Measurements from ENCODE around the gene ASMTL. TPM values are rescaled to one million over a fixed set of nuclear protein-coding genes. Genes with fewer than 3 reads are reported as not detected.

ASMTL gene
- total RNA-seq, 1 experiment from 2014 or later = 3.1 TPM

GRCh38 chrX:1400049-1400448 is 52.7 kb downstream of the ASMTL start:
- in situ Hi-C loops (cut with HindIII; ENCODE audit: low pct_unique_long_range_greater_than_20kb, low sequenced_read_pairs) = no loop called here

GRCh38 chrX:1398431-1399340 is 54.0 kb downstream of the ASMTL start:
- in situ Hi-C loops (cut with HindIII; ENCODE audit: low pct_unique_long_range_greater_than_20kb, low sequenced_read_pairs) = no loop called here
- DNase-seq (ENCODE audit: low read depth, low spot score) = no peak

More at GRCh38 chrX:1400049-1400448, 52.7 kb downstream of the ASMTL start:
- no peak for DNase-seq (ENCODE audit: low read depth, low spot score)

GRCh38 chrX:1397441-1398270 is 55.1 kb downstream of the ASMTL start:
- in situ Hi-C loops (cut with HindIII; ENCODE audit: low pct_unique_long_range_greater_than_20kb, low sequenced_read_pairs) = no loop called here
- DNase-seq (ENCODE audit: low read depth, low spot score) = no peak

DNA sequence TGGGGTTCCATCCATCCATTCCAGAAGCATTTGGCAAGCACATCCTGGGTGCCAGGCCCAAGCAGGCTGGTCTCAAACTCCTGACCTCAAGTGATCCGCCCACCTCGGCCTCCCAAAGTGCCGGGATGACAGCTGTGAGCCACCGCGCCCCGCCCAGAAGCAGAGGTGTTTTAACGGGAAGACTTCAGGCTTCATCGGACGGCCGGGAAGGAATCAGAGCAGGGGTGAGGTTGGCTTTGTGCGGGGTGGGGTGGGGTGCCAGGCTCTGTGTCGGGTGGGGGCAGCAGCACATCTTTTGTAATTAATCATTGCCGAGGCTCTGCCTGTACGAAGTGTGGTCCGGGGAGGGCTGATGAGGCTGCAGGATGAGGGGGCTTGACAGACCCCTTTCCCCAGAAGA is 55.7 kb downstream of the ASMTL start:
- DNase-seq (ENCODE audit: low read depth, low spot score) = no peak
- in situ Hi-C loops (cut with HindIII; ENCODE audit: low pct_unique_long_range_greater_than_20kb, low sequenced_read_pairs) = no loop called here

DNA sequence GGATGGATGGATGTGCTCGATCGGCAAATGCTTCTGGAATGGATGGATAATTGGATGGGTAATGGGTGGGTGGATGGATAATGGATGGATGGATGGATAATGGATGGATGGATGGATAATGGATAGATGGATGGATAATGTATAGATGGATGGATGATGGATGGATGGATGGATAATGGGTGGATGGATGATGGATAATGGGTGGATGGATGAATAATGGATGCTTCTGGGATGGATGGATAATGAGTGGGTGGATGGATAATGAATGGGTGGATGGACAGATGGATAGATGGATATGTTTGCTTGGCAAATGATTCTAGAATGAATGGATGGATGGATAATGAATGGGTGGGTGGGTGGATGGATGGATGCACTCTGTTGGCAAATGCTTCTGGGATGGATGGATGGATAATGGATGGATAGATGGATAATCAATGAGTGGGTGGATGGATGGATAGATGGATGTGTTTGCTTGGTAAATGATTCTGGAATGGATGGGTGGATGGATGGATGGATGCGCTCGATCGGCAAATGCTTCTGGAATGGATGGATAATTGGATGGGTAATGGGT is 57.0 kb downstream of the ASMTL start:
- in situ Hi-C loops (cut with HindIII; ENCODE audit: low pct_unique_long_range_greater_than_20kb, low sequenced_read_pairs) = no loop called here
- DNase-seq (ENCODE audit: low read depth, low spot score) = no peak

DNA sequence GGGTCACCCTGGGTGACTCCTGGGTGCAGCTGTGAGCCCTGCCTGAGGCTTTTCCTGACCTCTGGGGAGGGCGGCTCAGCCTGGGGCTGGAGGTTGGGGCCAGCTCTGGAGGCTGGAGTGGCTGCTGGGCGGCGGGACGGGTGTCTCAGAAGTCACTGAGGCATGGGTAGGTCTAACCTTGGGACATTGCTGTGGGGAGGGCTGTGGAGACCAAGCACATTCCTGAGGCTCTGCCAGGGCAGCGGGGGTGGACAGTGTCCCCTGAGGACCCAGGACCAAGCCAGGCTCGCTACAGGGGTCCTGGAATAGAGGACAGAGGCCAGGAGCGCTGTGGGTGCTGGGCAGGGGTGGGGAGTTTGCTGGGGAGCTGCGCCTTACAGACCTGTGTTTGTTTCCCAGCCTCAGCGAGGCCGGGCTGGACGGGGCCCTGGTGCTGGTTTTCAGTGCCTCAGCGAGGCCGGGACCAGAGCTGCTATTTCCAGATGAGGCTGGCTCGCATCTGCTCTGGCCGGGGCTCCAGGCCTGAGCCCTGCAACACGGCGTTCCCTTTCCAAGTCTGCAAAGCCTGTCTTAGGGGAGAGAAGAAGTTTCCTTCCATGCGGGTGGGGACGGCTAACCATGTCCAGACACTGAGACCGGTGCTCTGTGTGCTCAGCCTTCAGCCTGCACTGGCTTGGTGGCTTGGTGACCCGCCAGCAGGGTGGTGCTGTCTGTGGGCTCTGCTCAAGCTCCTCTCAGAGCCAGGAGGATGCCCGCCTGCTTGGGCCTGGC is 57.8 kb downstream of the ASMTL start:
- in situ Hi-C loops (cut with HindIII; ENCODE audit: low pct_unique_long_range_greater_than_20kb, low sequenced_read_pairs) = no loop called here
- no peak for DNase-seq (ENCODE audit: low read depth, low spot score)

DNA sequence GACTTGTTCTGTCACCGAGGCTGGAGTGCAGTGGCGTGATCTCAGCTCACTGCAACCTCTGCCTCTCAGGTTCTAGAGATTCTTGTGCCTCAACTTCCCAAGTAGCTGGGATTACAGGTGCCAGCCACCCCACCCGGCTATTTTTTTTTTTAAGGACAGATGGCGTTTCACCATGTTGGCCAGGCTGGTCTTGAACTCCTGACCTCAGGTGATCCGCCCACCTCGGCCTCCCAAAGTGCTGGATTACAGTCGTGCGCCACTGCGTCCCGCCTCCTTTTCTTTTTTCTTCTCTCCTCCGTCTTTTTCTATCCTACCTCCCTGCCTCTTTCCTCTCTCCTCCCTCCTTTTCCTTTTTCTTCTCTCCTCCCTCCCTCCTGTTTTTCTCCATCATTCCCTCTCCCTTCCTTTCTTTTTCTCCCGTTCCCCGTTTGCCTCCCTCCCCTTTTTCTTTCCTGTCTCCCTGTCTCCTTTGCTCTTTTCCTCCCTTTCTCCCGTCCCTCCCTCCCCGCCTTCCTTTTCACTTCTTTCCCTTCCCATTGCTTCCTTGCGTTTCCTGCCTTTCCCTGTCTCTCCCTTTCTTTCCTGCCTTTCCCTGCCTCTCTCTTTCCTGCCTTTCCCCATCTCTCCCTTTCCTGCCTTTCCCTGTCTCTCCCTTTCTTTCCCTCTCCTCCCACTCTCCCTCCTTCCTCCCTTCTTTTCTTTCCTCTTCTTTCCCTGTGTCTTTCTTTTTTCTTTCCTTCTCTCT is 58.7 kb downstream of the ASMTL start:
- in situ Hi-C loops (cut with HindIII; ENCODE audit: low pct_unique_long_range_greater_than_20kb, low sequenced_read_pairs) = no loop called here
- no peak for DNase-seq (ENCODE audit: low read depth, low spot score)

GRCh38 chrX:1392376-1393068 is 60.2 kb downstream of the ASMTL start:
- peak; percentile 59 for DNase-seq (ENCODE audit: low read depth, low spot score)
- in situ Hi-C loops (cut with HindIII; ENCODE audit: low pct_unique_long_range_greater_than_20kb, low sequenced_read_pairs) = no loop called here

- DNase-seq (ENCODE audit: low read depth, low spot score) = peak; percentile 92
- in situ Hi-C loops (cut with HindIII; ENCODE audit: low pct_unique_long_range_greater_than_20kb, low sequenced_read_pairs) = no loop called here
These were observed 60.9 kb downstream of the ASMTL start, which contains the start of gene SLC25A6 for GRCh38 chrX:1391707-1392375. SLC25A6 (minus strand) TSS chrX:1392113; CDS start chrX:1392009, 104 bp downstream.

DNA sequence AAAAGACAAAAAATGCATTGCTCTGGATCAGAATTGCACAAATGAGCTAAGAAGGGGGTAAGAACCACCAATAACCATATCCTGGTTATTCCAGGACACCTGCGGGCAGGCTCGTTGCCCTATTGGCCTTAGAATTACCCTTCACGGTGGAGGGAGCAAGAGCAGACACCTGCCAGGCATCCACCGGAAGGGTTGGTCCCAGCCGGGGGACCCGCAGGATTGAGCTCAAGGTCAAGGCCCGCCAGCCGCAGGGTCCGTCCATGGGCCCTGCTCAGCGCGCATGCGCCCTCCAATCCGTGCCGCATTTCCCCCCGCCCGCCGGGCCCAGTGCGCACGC is 61.4 kb downstream of the ASMTL start:
- in situ Hi-C loops (cut with HindIII; ENCODE audit: low pct_unique_long_range_greater_than_20kb, low sequenced_read_pairs) = no loop called here
- DNase-seq (ENCODE audit: low read depth, low spot score) = peak; percentile 76

DNA sequence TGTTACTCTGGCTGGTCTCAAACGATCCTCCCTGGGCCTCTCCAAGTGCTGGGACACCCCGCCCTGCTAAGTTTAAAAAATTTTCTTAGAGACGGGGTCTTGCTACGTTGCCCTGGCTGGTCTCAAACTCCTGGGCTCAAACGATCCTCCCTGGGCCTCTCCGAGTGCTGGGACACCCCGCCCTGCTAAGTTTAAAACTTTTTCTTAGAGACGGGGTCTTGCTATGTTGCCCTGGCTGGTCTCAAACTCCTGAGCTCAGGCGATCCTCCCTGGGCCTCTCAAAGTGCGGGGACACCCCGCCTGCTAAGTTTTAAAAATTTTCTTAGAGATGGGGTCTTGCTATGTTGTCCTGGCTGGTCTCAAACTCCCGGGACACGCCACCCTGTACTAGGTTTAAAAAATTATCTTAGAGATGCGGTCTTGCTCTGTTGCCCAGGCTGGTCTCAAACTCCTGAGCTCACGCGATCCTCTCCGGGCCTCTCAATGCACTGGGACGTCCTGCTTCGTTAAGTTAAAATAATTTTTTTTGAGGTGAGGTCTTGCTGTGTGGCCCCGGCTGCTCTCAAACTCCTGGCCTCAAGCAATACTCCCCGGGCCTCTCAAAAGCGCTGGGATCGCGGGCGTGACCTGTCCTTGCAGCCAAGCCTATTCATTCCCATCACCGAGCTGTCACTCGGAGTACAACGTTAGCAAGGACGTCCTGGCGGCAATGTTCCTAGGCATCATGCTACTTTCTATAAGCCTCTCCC is 61.9 kb downstream of the ASMTL start:
- no peak for DNase-seq (ENCODE audit: low read depth, low spot score)
- in situ Hi-C loops (cut with HindIII; ENCODE audit: low pct_unique_long_range_greater_than_20kb, low sequenced_read_pairs) = no loop called here

- no peak for DNase-seq (ENCODE audit: low read depth, low spot score)
- in situ Hi-C loops (cut with HindIII; ENCODE audit: low pct_unique_long_range_greater_than_20kb, low sequenced_read_pairs) = no loop called here
These were observed 62.8 kb downstream of the ASMTL start for GRCh38 chrX:1389993-1390285.

DNA sequence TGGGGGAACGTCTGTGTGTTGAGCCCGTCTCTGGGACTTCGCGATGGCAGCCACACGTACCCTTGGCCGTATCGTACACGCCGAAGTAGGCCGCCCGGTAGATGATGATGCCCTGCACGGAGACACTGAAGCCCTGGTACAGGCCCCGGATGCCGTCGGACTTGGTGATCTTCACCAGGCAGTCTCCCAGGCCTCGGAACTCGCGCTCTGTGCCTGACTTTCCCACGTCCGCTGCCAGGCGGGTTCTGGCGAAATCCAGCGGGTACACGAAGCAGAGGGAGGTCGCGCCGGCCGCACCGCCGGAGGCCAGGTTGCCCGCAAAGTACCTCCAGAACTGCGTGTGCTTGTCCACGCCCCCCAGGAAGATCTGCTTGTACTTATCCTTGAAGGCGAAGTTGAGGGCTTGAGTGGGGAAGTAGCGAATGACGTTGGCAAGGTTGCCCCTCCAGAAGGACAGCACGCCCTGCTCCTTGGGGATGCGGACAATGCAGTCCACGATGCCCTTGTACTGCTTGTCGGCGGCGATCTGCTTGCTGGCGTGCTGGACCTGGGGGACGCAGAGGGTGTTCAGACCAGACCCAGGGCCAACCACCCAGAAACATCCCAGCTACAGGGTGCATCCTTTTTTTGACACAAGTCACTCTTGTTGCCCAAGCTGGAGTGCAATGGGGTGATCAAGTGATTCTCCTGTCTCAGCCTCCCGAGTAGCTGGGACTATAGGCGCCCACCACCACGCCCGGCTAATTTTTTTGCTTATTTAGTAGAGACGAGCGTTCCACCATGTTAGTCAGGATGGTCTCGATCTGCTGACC is 63.3 kb downstream of the ASMTL start:
- in situ Hi-C loops (cut with HindIII; ENCODE audit: low pct_unique_long_range_greater_than_20kb, low sequenced_read_pairs) = no loop called here
- DNase-seq (ENCODE audit: low read depth, low spot score) = no peak

- DNase-seq (ENCODE audit: low read depth, low spot score) = no peak
- in situ Hi-C loops (cut with HindIII; ENCODE audit: low pct_unique_long_range_greater_than_20kb, low sequenced_read_pairs) = no loop called here
These were observed 64.1 kb downstream of the ASMTL start for GRCh38 chrX:1388651-1389050.

Data from SK-MEL-5 (cell line).